ENCODE measurements around the gene REPIN1.
"Not testable (repeated sequence)": the region's sequence is repeated elsewhere in the genome, so short reads cannot be mapped to it uniquely, and the experiment has no call there.

Gene REPIN1

DNA sequence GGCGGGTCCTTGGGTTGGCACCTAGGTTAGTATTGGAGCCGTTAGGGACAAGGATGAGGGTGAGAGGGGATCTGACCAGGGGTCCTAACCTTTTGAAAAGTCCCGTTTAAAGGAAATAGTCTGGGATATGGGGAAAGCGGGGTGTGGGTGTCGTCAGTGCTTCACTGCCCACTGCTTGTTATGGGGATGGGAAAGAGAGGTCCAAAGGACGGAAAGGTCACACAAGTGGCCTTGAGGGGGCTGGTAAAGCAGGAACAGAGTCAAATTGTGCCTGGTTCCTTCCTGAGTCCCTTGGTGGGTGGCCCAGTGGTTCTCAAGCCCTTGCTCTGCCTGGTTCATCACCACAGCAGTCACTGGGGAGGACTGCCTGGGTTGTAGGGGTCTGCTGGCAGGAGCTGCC lies 7.9 kb downstream of the REPIN1 start:
- DNase-seq (ENCODE audit: low read depth), result no peak

DNA sequence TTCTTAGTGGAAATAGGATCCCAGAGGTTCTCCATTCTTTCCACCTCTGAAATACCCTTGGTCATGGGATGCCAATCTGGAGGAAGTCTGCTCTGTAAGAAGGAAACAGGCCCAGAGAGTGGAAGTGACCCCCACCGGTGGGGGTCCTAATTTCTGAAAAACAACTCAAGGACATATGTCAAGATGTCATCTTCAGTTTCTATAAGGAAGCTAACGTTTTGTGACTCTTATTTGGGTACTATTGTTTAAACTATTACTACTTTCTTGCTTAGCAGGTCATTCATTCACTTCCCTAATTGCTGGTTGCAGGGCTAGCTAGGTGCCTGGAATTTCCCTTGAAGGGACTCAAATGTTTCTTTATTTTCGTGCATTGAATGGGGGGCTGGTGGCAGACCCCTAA lies 8.6 kb downstream of the REPIN1 start:
- DNase-seq (ENCODE audit: low read depth), result no peak

DNA sequence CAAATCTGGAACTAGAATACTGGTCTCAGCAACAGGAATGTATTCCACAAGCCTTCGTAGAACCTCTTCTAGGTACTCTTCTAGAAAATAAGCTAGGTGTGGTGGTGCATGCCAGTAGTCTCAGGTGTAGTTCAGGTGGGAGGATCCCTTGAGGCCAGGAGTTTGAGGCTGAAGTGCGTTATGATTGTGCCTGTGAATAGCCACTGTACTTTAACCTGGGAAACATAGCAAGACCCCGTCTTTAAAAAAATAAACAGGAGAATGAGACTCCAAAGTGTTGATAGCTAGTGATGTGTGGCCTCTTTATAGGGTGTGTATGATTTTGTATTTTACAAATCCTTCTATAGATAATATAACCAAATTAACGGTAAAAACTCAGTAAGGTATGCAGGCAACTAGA lies 9.0 kb downstream of the REPIN1 start:
- DNase-seq (ENCODE audit: low read depth), result no peak

DNA sequence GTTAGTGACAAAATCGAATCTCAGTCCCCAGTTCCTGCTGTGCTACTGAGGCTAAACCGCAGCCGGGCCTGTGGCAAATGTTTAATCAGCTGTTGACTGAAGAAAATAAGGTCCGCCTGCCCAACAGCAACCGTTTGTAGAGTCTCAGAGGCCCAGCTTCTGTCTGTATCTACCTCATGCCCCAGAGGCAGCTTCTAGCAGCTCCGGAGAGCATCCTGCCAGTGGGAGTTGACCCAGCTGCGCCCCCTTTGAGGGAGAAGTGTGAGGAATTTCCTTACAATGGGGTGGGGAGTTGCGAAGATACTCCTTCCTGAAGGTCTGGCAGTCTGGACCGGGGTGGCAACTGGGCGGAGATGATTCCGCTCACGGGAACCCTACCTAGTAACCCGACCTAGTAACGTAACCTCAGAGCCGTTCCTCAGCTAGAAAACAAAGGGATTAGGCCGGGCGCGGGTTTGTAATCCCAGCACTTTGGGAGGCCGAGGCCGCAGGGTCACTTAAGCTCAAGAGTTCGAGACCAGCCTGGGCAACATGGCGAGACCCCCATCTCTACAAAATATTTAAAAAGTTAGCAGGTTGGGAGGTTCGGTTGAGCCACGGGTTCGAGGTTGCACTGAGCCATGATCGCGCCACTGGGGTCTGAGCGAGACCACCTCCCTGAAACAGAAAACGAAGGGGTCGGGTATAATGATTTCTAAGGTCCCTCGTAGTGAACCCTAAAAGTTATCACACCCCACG lies 9.7 kb downstream of the REPIN1 start:
- DNase-seq (ENCODE audit: low read depth), result no peak

DNA sequence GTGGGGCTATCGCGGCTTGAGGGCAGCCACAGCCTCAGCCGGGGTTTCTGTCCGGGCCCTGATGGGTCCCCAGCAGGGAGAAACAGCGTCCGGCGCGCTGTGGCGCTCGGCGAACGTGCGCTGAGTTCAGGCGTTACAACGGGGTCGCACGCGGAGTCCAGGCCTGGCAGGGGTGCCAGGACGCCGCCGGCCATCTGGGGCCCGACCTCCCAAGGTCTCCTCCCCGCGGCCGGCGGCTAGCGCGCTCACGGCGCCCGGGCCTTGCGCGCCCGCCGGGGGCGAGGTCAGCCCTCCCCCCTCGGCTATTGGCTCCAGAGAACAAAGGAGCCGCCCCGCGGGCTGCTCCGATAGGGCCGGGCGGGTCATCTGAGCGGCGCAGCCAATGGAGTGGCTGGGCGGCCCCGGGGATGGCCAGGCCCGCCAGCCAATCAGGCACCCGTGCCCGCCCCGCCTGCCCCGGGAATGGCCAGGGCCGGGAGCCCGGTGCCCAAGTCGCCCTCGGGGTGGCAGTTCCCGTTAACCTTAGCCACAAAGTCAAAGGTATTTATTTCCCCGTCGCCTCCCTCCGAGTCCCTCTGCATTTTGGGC lies 10.3 kb downstream of the REPIN1 start, which contains the start of gene ZNF775:
Gene ZNF775, plus strand, starts transcription at position 478 of the 588 bp plus-strand sequence. CDS start 9,141 bp downstream, outside the sequence.
- DNase-seq (ENCODE audit: low read depth), result peak; percentile 90

DNA sequence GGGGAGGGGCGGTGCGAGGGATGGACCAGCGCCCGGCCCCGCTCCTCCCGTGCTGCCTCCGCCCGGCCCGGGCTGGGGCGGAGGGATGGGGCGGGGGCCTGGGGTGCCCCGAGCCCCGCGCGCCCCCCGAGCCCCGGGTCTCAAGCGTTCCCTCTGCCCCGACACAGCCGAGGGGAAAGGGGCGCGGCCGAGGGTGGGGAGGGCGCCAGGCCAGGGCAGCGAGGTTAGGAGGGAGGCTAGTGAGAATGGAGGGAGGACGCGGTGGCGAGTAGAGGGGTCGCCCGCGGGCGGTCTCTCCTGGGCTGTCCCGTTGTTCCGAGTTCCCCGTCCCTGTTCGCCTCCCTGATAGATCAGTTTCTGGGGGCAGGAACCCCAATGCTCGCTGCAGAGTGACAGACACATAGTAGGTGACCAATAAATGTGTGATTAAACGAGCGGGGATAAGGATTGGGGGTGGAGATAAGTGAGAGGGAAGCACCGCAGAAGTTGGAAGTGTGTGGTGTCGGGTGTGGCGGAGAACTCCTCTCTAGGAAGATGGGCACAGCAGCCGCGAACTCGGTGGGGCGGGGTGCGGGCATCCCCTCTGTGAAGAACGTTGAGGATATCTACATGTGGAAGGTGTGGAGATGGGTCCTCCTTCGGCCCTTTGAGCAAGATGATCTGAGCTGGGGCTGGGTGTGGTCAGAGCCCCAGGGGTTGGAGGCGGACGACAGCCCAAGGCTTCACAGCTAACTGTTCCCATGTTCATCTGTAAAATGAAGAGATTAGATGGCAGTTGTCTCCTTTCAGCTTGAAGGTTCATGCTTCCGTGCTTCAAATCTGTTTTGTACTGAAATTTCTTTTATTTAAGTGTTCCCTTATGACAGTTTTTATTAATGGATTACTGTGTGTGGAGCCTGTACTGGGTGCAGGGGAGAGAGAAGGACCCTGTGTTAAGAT lies 11.1 kb downstream of the REPIN1 start:
- no peak for DNase-seq (ENCODE audit: low read depth)

DNA sequence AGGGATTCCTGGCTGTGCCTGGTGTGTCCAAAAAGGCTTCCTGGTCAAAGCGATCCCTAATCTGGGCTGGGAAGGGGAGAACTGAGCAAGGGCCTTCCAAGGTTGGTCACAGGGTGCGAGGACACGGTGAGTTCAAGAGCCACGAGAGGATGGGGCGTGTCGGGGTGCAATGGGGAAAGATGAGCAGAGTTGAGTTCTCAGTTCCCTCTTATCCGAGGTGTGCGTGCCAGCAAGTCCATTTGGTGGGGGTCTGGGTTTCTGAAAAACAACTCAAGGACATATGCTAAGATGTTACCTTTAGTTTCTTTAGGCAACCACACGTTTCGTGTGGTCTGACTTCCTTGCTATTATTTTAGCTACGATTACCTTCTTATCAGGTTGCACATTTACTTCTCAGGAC lies 11.8 kb downstream of the REPIN1 start:
- DNase-seq (ENCODE audit: low read depth), result no peak

DNA sequence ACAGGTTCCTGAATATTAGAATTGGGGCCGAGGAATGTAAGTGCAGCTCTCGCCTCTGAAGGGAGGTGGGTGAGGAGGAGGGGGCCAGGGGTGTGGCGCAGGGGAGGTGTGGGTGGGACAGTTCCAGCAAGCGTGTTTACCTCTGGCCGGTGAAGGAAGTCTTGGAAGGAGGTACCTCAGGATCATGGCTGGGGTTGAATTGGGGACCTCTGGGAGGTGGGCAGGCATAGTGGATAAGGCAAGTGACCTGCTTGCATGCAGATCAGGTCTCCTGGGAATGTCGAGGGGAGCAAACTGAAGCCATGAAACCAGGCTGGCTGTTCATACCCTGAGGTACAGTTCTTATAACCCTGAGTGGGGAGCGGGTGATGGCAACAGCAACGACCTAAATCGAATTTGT lies 12.5 kb downstream of the REPIN1 start:
- no peak for DNase-seq (ENCODE audit: low read depth)

DNA sequence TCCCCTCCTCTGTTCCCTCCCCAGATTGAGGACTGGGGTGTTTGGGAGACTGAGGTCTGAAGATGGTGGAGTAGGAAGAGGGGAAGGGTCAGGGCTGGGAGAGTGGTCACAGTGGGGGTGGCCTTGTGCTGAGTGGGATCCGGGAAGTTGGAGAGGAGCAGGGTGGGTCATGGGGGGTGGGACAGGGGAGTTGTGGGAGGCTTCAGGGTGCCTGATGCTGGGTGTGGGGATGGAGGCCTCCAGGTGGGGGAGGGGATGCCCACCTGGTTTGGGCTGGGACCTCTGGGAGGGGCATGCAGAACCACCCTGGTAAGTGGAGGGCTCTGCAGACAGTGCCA lies 13.1 kb downstream of the REPIN1 start:
- DNase-seq (ENCODE audit: low read depth), result no peak

DNA sequence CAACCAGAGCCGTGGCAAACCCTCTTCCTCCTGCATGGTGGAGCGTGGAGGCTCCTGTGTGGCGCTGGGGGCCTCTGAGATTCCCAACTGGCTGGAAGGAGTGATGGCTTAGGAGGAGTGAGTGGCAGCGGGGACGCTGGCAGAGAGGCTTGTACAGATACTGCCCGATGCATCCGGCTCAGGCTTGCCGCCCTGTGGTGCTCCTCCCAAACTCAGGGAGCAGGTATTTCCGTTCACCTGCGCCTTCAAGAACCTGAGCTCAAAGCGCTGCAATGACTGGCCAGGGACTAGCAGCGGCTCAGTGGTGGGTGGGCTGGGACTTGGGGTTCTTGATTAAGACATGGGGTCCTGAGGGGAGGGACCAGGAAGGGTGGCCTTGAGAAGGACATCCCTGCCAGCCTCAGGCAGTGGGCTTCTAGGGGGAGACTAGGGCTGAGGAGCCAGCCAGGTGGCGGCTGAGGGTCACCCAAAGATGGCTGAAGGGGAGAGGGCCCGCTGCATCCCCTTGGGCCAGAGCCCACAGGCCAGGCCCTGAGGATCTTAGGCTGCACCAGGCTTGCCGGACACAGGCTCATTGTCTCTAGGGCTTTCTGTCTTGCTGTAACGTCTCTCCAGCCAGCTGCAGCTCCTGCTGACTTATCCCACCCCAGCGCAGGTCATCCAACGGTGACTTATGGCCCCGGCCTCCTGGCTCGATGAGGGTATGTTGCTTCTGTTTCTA lies 13.7 kb downstream of the REPIN1 start:
- DNase-seq (ENCODE audit: low read depth), result no peak

DNA sequence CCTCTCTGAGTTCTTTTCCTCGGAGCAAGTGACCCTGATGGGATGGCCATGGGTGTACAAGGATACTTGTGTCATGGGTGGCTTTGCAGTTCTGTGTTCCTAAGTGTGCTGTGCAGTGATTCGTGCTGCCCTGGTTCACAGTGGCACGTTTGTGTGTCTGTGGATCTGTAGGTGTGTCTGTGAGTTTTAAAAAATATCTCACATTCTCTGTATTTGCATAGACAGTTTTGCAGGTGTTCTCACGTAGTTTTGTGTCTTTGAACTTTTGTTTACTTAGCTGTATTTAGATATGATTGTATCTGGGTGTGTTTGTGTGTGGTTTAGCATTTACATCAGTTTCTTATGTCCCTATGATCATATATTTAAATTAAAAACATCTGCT lies 14.2 kb downstream of the REPIN1 start:
- DNase-seq (ENCODE audit: low read depth), result no peak

DNA sequence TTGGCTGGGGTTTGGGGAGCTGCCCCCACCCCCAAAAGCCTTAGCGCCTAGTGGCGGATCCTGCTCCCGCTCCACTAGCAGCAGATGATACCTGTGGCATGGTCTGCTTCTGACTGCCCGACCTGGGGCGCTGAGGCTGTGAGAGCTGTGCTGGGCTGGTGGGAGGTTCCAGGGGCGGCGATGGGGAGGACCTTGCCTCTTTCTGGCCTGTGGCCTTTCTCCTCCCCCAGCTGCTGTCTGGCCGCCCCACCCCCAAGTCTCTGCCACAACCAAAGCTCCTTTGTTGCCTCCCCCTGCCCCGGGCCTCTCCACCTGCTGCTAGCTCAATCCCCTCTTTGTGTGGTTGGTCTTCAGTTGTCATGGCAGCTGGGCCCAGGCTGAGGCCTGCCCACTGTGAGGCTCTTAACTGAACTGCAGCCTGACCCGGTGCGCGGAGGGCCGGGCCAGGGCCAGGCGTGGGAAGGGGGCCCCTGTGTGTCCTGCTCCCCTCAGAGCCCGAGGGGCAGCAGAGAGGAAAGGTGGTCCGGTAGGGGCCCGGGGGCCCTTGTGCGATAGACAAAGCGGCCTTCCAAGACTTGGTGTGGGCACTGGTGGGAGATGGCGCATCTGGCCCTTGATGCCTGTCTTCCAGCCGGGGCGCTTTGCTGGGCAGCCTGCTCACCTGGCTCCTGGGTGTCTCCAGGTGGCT lies 15.2 kb downstream of the REPIN1 start:
- DNase-seq (ENCODE audit: low read depth), result no peak

DNA sequence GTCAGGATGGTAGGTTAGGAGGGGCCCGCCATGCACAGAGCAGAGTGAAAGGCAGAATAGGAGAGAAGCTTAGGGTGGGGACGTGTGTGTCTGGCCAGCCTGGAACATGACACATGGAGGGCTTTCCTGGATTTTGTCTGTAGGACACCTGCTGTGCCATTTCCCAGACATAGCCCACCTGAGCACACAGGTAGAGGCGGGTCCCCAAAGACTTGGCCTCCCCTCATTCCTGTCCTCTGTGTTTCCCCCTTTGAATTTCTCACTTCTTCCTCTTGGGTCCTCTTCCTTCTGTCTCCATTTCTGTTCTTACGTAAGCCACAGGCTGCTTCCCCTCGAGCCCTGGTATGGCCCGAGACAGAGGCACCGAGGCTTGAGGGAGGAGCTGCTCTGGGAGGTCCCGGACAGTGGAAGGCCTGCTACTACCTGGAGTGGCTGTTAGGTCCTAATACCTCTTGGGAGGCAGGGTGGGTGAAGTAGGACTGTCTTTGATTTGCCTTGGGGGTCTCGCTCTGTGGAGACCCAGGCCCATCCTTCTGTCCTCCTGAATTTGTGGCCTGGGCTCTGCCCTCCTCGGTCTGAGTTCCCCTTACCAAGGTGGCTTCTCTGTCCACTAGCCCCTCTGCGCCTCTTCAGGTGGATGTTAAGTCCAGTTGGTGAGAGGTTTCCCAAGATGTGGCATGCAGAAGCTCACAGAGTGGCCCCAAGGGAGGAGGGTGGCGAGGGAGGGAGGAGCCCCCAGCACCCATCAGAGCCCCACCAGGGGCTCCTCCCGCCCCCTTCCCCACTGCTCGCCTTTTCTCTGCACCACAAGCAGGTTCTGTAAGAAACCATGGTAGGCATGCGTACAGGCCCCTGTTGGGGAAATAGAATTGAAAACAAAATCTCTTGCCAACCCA lies 16.0 kb downstream of the REPIN1 start:
- DNase-seq (ENCODE audit: low read depth), result no peak

DNA sequence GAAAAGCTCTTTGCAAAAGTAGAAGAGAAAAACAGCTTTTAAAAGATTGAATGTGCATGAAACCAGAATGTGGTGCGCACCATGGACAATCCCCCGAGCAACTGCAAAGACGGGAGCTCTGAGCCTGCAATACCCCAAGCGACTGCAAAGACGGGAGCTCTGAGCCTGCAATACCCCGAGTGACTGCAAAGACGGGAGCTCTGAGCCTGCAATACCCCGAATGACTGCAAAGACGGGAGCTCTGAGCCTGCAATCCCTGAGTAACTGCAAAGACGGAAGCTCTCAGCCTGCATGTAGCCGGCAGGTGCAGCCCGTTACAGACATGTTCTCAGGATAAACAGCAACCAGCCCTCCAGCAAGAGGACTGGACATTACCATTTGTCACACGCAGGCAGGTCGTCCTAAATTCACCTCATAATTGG lies 16.7 kb downstream of the REPIN1 start:
- DNase-seq (ENCODE audit: low read depth), result no peak

DNA sequence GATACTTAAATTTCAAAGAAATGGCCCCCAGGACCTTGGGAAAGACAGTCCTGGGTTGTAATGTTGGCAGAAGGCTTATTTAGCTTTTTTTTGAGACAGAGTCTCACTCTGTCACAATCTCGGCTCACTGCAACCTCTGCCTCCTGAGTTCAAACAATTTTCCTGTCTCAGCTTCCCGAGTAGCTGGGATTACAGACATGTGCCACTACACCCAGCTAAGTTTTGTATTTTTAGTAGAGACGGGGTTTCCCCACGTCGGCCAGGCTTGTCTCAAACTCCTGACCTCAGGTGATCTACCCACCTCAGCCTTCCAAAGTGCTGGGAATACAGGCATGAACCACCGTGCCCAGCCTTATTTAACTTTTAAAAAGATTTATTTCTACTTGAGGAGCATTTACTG lies 17.3 kb downstream of the REPIN1 start:
- not testable (repeated sequence) for DNase-seq (ENCODE audit: low read depth)

DNA sequence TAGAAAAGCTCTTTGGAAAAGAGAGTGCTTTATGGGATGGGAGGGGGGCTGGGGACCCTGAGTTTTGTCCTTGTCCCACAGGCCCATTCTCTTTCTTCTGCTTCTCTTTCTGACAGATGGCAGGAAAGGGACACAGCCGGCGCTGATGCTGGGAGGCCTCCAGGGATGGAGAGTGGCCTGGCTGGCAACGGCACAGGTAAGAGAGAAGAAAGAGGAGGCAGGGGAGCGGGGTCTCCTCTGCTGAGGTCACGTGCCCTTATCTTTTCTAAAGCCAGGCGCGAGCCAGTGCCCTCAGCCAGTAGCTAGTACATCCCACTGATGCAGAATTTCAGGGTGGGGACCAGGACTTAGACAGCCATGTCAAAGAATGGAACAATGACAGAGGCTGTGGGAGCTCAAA lies 19.7 kb downstream of the REPIN1 start:
- no peak for DNase-seq (ENCODE audit: low read depth)

DNA sequence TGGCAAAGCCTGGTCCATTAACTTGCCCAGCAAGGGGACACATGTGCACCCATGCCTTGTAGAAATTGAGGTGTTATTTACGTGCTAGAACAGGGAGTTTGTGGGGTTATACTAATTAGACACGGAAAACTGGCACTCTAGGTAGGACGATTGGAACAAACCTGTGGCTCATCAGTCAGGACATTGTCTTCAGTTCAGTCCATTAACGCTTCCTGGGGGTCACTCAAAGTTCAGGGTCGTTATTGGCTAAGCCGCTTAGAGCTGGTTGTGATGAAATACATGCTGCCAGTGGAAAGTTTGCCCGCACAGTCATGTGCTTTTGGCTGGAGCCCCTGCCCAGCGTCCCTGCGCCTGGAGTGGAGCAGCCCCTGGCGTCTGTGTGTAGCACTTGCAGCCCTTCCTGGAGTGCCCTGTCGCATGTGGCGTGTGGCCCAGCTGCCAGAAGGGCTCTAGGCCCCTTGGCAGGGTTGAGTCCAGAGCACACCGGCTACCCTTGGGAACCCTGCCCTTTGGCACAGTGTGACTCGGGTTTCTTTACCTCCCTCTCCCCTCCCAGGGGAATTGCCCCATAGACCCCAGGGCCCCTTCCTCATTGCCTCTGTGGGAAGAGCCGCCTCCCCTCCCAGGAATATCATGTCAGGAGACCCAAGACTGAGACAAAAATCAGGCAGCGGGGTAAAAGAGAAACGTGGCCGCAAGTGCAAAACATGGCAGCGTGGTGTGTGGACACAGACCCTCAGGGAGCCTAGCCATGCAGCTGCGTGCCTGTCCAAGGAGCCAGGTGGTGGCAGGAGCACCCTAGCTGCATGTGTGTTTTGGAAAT lies 20.3 kb downstream of the REPIN1 start:
- no peak for DNase-seq (ENCODE audit: low read depth)

DNA sequence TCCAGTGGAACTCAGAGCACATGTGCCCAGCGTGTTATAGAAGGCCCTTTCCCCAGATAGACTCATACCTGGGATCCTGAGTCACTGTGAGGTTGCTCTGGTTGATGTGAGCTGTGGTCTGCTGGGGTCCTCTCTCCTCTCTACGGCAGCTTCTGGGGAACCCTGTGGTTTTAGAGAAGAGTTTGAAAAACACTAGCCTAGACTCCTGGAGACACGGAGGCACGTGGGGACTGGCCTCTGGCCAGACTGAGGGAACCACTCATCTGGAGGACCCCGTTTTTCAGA lies 20.9 kb downstream of the REPIN1 start:
- DNase-seq (ENCODE audit: low read depth), result no peak

DNA sequence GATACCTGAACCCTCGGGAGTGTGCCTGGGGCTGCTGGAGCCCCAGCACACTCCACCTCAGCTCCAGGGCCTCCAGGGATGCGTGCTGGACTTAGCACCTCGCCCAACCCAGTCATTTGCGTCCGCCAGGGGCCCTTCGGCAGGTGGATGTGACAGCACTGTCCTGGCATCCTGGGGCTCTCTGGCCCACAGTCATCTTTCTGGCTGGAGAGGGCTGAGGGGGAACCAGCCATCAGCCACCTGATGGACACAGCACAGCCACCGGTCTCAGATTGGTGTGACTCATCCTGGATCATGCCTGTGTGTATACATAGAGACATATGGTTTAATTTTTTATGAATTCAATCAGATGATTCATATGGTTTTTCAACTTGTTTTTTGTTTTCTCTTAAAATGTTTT lies 21.6 kb downstream of the REPIN1 start:
- DNase-seq (ENCODE audit: low read depth), result no peak

DNA sequence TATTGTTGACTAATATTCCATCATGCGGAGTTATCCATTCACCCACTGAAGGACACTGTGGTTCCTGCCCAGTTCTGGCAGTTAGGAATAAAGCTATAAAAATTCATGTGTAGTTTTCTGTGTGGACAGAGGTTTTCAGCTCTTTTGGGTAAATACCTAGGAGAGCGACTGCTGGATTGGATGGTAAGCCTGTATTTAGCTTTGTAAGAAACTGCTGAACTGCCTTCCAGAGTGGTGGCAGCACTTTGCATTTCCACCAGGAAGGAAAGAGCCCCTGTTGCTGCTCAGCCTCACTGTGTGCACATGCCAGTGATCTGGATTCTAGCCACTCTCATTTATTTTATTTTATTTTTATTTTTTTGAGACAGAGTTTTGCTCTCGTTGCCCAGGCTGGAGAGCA lies 24.7 kb downstream of the REPIN1 start:
- DNase-seq (ENCODE audit: low read depth), result no peak

All from activated T-helper 9 cell treated with anti-CD3 and anti-CD28 coated beads, Interleukin-2, amount 50 U/mL, for 16 hours (primary cell).